Measurements from ENCODE around the gene ADAMTS2.

GRCh38 chr5:179217356-179217755 is 127.9 kb downstream of the ADAMTS2 start:
- TF ChIP-seq POLR2A (IDR thresholded peaks at IDR 0.05; ENCODE audit: low read depth, low read length) (no peak), POLR2AphosphoS5 (IDR thresholded peaks at IDR 0.05; ENCODE audit: low read depth, low read length) (no peak), TAF1 (IDR thresholded peaks at IDR 0.05; ENCODE audit: low read depth, low read length) (no peak), SPI1 (IDR thresholded peaks at IDR 0.05; ENCODE audit: low read depth, low read length) (no peak), PAX5 (IDR thresholded peaks at IDR 0.05; ENCODE audit: insufficient read depth, low read length, severe bottlenecking) (no peak)

Data from GM12891 (cell line).